VCaP (cell line): Measurements from ENCODE around the gene TPPP.
A peak's percentile ranks its signal among the peaks of the same experiment; 100 is the strongest.
"Not testable (repeated sequence)": the region's sequence is repeated elsewhere in the genome, so short reads cannot be mapped to it uniquely, and the experiment has no call there.

Source experiments
- H3K27ac ChIP-seq: fragments of 450-650 bp; 2 replicates; pipeline ENCODE4 v1.5.1; 2017
- CTCF ChIP-seq: fragments of 450-650 bp; conservative IDR thresholded peaks from 2 replicates; pipeline ENCODE4 v1.5.1; 2017; ENCODE audit warnings: mild to moderate bottlenecking, moderate library complexity

The TPPP gene

GRCh38 chr5:693271-694041 is at the start of gene TPPP:
TPPP (minus strand) TSS chr5:693352; CDS start chr5:678060, 15,292 bp downstream.
- H3K27ac ChIP-seq: peak within 1 kb of the TSS; percentile 73

DNA sequence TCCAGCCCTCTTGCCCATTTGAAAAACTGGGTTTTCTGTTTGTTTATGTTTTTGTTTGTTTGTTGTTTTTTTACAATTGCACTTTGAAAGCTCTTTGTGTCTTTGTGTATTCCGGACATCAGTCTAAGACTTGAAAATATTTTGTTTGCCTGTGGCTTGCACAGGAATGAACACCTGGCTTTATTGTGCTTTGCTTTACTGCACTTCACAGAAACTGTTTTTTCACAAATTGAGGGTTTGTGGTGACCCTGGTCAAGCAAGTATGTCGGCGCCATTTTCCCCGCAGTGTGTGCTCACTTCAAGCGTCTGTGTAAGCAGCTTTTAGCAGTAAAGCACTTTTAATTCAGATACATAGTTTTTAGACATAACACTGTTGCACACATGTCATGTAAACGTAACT is 49.1 kb upstream of the TPPP start:
- H3K27ac ChIP-seq: not testable (repeated sequence)

DNA sequence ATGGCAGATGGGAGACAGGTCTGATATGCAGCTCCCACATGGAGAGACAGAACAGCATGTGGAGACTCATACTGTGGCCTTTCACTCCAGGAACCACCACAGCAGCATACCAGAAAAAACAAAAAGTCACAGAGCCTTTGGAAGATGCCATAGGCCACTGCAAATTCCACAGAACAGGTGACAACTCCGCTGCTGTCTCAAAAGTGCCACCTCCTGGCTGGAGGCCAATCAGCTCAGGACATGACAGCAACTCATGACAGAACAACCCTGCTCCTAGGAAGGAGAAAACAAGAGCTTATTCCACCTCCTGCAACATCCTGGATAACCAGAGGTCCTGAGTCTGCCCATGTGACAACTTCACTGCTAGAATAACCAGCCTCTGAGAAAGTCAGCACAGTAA is 41.0 kb upstream of the TPPP start:
- not testable (repeated sequence) for H3K27ac ChIP-seq

DNA sequence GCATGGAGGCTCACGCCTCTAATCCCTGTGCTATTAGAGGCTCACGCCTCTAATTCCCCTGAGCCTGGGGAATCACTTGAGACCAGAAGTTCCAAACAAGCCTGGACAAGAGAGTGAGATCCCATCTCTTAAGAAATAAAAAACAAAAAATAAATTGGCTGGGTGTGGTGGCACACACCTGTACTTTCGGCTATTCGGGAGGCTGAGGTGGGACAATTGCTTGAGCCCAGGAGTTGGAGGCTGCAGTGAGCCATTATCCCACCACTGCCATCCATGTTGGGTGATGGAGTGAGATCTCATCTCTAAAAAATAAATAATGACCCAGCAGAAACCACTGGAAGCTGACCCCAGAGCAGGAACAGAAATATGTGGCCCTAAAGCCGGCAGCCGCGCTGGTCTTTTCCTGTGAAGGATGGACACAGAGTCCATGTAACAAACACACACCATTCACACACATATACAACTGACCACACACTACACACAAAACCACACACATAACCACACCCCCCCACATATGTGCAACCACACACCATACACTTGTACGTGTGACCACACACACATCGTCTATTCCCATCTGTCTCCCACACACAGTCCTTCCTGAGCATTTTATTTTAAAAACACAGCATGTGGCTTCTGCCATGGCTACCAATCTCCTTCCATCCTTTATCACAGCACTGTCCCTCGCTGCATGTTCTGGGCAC is 39.8 kb upstream of the TPPP start:
- not testable (repeated sequence) for H3K27ac ChIP-seq

GRCh38 chr5:729225-729624 is 36.1 kb upstream of the TPPP start:
- not testable (repeated sequence) for H3K27ac ChIP-seq

- not testable (repeated sequence) for H3K27ac ChIP-seq
Observed at GRCh38 chr5:727087-727486, 33.9 kb upstream of the TPPP start.

DNA sequence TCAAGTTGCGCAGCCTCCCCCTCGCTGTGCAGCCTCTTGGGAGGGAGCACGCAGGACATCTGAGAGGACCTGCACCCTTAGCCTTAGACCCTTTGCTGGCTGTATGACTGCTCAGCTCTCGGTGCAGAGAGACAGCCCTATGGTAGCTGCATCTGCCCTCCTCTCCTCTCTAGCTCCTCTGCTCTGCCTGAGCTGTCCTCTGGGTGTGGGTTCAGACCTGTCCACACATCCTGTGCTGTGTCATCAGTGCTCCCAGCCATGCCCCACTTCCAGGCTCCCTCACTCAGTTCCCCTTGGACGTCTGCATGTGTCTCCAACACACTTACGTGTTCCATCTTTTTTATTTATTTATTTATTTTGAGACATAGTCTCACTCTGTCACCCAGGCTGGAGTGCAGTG is 30.7 kb upstream of the TPPP start:
- not testable (repeated sequence) for H3K27ac ChIP-seq

DNA sequence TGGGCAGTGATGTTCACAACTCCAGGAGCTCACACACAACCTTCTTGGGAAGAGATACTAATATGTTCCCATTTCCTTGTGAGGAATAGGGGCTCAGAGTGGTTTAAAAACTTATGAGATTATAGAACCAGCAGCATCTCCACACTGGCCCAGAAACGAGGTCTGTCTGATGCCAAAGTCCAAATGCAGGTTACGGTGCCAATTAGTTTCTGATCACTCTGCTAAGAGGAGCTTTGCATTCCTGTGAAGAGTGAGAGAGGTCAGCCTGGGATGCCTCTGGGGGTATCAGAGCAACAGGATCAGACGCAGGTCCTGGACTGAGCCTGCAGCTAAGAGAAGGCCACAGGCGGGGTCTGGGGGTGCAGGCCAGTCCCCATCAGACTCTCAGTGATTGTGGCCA is 30.2 kb upstream of the TPPP start:
- not testable (repeated sequence) for H3K27ac ChIP-seq

DNA sequence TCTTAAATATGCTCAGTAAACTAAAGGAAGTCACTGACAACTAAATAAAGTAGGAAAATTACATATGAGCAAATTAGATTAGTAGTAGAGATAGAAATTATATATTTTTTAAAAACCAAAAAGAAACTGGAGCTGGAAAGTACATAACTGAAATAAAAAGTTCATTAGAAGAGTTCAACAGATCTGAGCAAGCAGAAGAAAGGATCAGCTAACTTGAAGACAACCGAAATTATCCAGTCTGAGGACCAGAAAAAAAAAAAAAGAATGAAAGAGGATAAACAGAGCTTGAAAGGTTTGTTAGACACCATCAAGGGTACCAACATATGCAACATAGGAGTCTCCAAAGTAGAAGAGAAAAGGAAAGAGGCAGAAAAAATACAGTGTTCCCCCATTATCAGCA is 26.2 kb upstream of the TPPP start:
- H3K27ac ChIP-seq: not testable (repeated sequence)

GRCh38 chr5:717143-717542 is 24.0 kb upstream of the TPPP start:
- TF ChIP-seq CTCF: no peak
- no peak overlapping the region for H3K27ac ChIP-seq

GRCh38 chr5:716740-717139 is 23.6 kb upstream of the TPPP start:
- H3K27ac ChIP-seq: not testable (repeated sequence)

DNA sequence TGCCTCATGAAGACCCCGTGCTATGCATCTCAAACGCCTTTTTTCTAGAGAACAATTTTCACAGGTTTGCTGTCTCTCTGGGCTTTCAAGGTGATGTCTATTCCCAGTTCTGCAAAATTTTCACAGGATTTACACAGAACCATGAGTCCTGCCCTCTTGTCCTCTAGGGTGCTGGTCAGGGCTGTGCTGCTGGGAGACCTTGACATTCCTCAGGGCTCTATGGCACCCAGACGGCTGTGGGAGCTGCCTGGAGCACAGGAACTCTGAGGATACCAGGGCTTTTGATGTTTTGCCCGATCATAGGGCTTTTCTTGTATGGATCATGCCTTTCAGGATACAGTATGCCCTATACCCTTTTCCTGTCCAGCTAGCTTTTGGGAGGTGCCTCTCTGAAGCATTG is 22.5 kb upstream of the TPPP start:
- H3K27ac ChIP-seq: not testable (repeated sequence)

- H3K27ac ChIP-seq: not testable (repeated sequence)
Observed at GRCh38 chr5:714215-715118, 21.3 kb upstream of the TPPP start.

GRCh38 chr5:713686-714085 is 20.5 kb upstream of the TPPP start:
- H3K27ac ChIP-seq: not testable (repeated sequence)

DNA sequence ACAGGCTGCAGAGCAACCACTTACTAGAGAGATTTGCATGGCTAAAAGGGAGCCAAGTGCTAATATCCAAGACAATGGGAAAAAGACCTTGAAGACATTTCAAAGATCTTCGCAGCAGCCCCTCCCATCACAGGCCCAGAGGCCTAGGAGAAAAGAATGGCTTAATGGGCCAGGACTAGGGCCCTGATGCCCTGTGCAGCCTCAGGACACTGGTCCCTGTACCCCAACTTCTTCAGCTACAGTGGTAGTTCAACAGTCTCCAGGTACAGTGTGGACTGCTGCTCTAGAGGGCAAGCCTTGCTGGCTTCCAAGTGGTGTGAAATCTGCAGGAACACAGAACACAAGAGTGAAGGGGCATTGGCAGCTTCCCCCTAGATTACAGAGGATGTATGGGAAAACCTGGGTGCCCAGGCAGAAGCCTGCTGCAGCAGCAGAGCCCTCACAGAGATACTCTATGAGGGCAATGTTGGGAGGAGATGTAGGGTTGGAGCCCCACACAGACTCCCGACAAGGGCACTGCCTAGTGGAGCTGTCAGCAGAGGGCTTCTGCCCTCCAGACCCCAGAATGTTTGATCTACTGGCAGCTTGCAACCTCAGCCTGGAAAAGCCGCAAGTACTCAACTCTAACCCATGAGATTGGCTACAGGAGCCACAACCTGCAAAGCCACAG is 15.8 kb upstream of the TPPP start:
- H3K27ac ChIP-seq: not testable (repeated sequence)

GRCh38 chr5:708374-708773 is 15.2 kb upstream of the TPPP start:
- not testable (repeated sequence) for H3K27ac ChIP-seq

GRCh38 chr5:706127-706526 is 13.0 kb upstream of the TPPP start:
- not testable (repeated sequence) for H3K27ac ChIP-seq

- H3K27ac ChIP-seq: not testable (repeated sequence)
Observed at GRCh38 chr5:696753-697702, 3.9 kb upstream of the TPPP start.

- not testable (repeated sequence) for H3K27ac ChIP-seq
Observed at GRCh38 chr5:696191-696590, 3.0 kb upstream of the TPPP start.
